KMS-11 (cell line): ENCODE results near the gene ONECUT3.
"Not testable (repeated sequence)": the region's sequence is repeated elsewhere in the genome, so short reads cannot be mapped to it uniquely, and the experiment has no call there.

ENCODE experiments used
- H2AFZ ChIP-seq: fragments of 200-600 bp; sonication (generic); 2 replicates; pipeline ENCODE4 v1.6.1; 2016; ENCODE audit warnings: antibody characterized with exemption, mixed run types, low read depth
- H3K27ac ChIP-seq: fragments of 200-600 bp; sonication (generic); 2 replicates; pipeline ENCODE4 v1.6.1; 2016; ENCODE audit warnings: mild to moderate bottlenecking, mixed run types
- H3K27me3 ChIP-seq: fragments of 200-600 bp; sonication (generic); 2 replicates; pipeline ENCODE4 v1.6.1; 2017; ENCODE audit warnings: mild to moderate bottlenecking, low read depth, mixed run types, moderate library complexity; ENCODE audit not compliant: insufficient read depth
- H3K36me3 ChIP-seq: fragments of 200-600 bp; sonication (generic); 2 replicates; pipeline ENCODE4 v1.6.1; 2017; ENCODE audit warnings: mild to moderate bottlenecking, mixed run types; ENCODE audit not compliant: insufficient read depth
- H3K4me1 ChIP-seq: fragments of 200-600 bp; sonication (generic); 2 replicates; pipeline ENCODE4 v1.6.1; 2016; ENCODE audit warnings: mild to moderate bottlenecking, low read depth, mixed run types; ENCODE audit not compliant: poor library complexity, severe bottlenecking
- H3K4me2 ChIP-seq: fragments of 200-600 bp; sonication (generic); 2 replicates; pipeline ENCODE4 v1.7.0; 2016; ENCODE audit warnings: mild to moderate bottlenecking, mixed run types
- H3K4me3 ChIP-seq: fragments of 200-600 bp; sonication (generic); IDR thresholded peaks from 2 replicates; pipeline ENCODE4 v1.6.1; 2017; ENCODE audit warnings: low read depth, low read length, mixed read lengths; ENCODE audit not compliant: insufficient read depth
- H3K79me2 ChIP-seq: fragments of 200-600 bp; sonication (generic); 2 replicates; pipeline ENCODE4 v1.6.1; 2016; ENCODE audit warnings: low read depth, mixed run types; ENCODE audit not compliant: insufficient read depth
- H3K9ac ChIP-seq: fragments of 200-600 bp; sonication (generic); 2 replicates; pipeline ENCODE4 v1.6.1; 2016; ENCODE audit warnings: mild to moderate bottlenecking, mixed run types
- H4K20me1 ChIP-seq: fragments of 200-600 bp; sonication (generic); 2 replicates; pipeline ENCODE4 v1.6.1; 2016; ENCODE audit warnings: mild to moderate bottlenecking, mixed run types; ENCODE audit not compliant: insufficient read depth
- CTCF ChIP-seq: fragments of 200-600 bp; sonication (generic); conservative IDR thresholded peaks from 2 replicates; pipeline ENCODE4 v1.6.1; 2017; ENCODE audit warnings: low read depth, mild to moderate bottlenecking, antibody characterized with exemption, low read length, moderate library complexity, mixed read lengths

ONECUT3 gene

DNA sequence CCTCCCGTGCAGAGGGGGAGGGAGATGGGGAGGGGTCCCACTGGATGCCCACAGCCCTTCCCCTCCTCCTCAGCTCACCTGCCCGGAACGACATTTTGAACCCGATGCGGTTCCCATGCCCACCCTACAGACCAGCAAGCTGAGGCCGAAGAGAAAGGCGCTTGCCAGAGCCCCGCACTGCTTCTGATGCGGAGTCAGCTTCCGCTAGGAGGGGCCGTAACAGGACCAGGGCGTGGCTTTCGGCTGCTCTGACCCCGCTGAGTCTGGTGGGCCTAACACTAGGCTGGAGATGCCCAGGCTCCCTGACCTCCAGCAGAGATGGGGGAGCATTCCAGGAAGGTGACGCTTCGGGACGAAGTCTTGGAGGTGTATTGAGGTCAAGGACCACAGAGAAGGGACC, 6.7 kb downstream of the ONECUT3 start:
- H3K36me3 ChIP-seq = no peaks in the 10 kb centered on the region
- no peak overlapping the region for H3K9ac ChIP-seq
- no peak overlapping the region for H3K4me3 ChIP-seq
- TF ChIP-seq CTCF = no peak
- peaks cover 88% of the 10 kb centered on the region for H3K27me3 ChIP-seq
- no peaks in the 10 kb centered on the region for H3K4me1 ChIP-seq
- no peak overlapping the region for H3K27ac ChIP-seq
- H2AFZ ChIP-seq = no peak overlapping the region
- H3K79me2 ChIP-seq = no peaks in the 10 kb centered on the region
- no peaks in the 10 kb centered on the region for H4K20me1 ChIP-seq
- no peak overlapping the region for H3K4me2 ChIP-seq

DNA sequence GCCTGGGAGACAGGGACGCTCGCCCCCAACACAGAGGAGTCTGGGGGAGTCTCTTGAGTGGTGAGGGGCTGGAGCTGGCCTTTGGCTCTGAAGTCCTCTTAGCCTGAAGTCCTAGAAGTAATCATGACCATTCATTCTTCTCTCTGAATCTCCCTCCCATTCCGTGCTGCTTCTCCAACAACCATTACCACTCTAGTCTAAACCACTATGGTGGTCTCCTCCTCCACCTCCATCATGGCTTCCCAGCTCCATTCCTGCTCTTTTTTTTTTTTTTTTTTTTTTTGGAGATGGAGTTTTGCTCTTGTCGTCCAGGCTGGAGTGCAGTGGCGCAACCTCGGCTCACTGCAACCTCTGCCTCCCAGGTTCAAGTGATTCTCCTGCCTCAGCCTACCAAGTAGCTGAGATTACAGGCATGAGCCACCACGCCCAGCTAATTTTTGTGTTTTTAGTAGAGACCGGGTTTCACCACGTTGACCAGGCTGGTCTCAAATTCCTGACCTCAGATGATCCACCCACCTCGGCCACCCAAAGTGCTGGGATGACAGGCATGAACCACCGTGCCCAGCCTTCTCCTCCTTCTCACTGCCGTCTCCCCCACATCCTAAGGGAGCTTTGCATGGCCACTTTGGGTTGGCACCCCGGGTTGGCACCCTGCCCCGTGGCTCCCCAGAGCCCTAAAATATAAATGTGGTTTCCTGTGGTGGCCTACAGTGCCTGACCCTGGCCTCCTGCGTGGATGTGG, 7.7 kb downstream of the ONECUT3 start:
- H3K79me2 ChIP-seq, H4K20me1 ChIP-seq, H3K4me1 ChIP-seq, H3K9ac ChIP-seq, H3K36me3 ChIP-seq, H3K27ac ChIP-seq, H3K4me3 ChIP-seq, H2AFZ ChIP-seq, H3K4me2 ChIP-seq: not testable (repeated sequence)
- H3K27me3 ChIP-seq = peaks cover 88% of the 10 kb centered on the region

DNA sequence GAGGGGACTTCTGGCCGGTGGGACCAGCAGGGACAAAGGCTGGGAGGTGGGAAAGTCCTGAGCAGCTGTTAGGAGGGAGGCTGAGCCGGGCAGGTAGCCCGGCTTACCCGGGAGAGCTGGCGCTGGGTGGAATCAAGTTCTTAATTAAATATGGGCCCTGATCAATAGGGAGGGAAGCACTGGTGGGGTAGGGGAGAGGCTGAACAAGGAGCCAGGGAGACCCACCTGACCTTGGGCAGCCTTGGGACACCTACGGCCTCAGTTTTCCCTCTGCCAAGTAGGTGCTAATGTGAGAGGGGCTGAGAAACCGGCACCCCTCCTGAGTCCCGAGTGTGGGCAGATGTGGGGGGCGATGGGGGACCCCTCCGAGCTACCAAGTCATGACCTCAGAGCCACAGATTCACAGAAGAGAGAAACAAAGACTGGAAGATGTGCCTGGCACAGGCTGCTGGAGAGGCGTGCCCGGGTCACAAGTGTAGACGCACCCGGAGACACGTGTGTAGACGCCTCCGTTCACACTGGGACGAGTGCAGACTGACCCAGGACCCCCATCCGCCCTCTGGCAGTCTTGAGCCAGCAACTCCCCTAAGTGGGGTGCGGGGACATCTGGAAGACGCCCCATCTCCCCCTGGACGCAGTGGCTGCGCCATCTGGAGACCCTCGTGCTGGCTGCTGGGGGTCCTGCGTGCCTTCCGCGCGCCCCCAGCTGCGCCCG, 8.4 kb downstream of the ONECUT3 start:
- Histone ChIP-seq H3K27me3 (peaks cover 90% of the 10 kb centered on the region), H3K4me3 (no peak overlapping the region), H3K9ac (no peak overlapping the region), H2AFZ (no peak overlapping the region), H3K27ac (no peak overlapping the region), H3K36me3 (no peaks in the 10 kb centered on the region), H3K79me2 (no peaks in the 10 kb centered on the region), H3K4me2 (no peak overlapping the region), H4K20me1 (no peaks in the 10 kb centered on the region), H3K4me1 (no peaks in the 10 kb centered on the region)
- no peak for TF ChIP-seq CTCF

- peaks cover 88% of the 10 kb centered on the region for H3K27me3 ChIP-seq
- no peak overlapping the region for H3K4me3 ChIP-seq
- no peaks in the 10 kb centered on the region for H3K79me2 ChIP-seq
These were observed 9.2 kb downstream of the ONECUT3 start for GRCh38 chr19:1762243-1763117.

More at GRCh38 chr19:1762243-1763117, 9.2 kb downstream of the ONECUT3 start:
- H3K27ac ChIP-seq = no peak overlapping the region
- H3K9ac ChIP-seq = no peak overlapping the region
- H2AFZ ChIP-seq = no peak overlapping the region
- H3K4me1 ChIP-seq = no peaks in the 10 kb centered on the region
- no peak for TF ChIP-seq CTCF
- no peaks in the 10 kb centered on the region for H4K20me1 ChIP-seq
- no peaks in the 10 kb centered on the region for H3K36me3 ChIP-seq
- no peak overlapping the region for H3K4me2 ChIP-seq
